Hindlimb muscle (tissue), 1 donor: ENCODE results near the gene NRGN. TPM values are rescaled to one million over a fixed set of nuclear protein-coding genes. Genes with fewer than 3 reads are reported as not detected.

ENCODE experiments used
- DNase-seq: peaks from one replicate; pipeline ENCODE4 v3.0.0-alpha.2; 2013
- polyA plus RNA-seq: library from polyadenylated mRNA; unstranded; fragments of 120-200 nt; gene quantifications from one replicate; pipeline ENCODE4 v1.2.1, GENCODE V29; 2013; ENCODE audit not compliant: insufficient read length

The NRGN gene
- polyA plus RNA-seq: 5.3 TPM

DNA sequence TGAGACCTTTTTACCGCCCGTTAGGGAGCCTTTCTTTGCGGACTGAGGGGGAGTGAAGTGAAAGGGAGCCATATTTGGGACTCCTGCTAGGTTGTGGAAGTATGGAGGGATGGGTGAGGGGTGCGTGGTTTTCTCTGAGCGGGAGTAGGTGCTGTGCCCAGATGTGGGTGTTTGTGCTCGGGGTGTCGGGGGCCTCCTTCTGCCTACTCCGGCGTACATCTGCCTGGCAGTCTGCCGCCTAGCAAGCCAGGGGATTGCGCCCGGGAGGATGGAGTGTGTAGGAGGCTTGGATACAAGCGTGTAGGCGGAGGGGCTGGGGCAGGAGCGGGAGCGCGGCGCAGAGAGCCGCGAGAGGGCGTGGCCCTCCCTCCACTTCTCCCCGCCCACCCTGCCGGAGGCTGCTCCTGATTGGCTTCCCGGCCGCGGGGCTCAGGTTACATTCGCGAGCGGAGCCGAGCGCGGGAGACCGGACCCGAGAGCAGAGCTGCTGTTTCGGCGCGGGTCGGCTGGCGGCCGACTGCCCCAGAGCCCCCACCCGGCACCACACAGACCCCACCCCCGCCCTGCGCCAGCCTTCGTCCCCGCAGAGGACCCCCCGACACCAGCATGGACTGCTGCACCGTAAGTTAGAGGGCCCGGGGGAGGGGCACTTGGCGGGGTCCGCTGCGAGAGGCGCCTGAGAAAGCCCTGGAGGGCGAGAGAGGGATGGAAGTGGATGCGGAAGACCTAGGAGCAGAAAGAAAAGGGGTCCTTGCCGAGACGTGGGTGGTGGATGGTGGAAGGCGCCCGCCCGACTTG is at the start of gene NRGN:
Gene NRGN (plus strand): TSS at position 464 of the 798 bp plus-strand sequence. CDS start 143 bp downstream, at position 607.
- peak; percentile 93 for DNase-seq

DNA sequence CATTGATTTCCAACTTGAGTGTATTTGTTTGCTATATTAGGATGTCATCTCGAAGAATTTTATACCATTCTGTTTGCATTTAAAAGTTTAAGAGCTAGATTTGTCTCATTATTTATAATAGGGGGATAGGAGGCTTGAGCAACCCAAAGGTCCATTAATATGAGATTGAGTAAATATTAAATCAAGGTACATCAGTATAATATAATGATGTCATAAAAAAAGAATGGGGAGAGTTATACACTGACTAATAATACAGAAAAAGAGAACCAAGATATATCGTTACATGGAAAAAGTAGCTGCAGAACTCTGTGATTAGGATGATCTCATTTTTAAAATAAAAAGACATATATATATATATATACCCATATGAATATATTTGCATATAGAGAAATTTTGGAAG is 46.6 kb upstream of the NRGN start:
- DNase-seq: no peak

DNA sequence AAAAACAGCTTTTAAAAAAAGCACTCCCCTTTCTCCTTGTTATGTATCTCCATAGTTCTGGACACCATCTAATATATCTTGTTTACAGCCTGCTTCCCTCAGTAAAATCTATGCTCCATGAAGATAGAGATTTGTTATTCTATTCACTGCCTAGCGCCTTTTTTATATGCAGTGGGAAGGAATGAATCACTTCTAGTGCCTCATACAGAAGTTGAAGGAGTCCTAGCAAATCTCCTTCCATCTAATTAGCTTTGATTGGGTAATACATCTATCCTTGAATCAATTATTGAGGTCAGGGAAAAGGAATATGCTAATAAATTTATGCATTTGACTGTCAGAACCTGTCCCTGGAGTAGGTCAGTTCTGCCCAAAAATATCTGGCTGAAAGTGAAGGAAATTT is 40.2 kb upstream of the NRGN start:
- no peak for DNase-seq

DNA sequence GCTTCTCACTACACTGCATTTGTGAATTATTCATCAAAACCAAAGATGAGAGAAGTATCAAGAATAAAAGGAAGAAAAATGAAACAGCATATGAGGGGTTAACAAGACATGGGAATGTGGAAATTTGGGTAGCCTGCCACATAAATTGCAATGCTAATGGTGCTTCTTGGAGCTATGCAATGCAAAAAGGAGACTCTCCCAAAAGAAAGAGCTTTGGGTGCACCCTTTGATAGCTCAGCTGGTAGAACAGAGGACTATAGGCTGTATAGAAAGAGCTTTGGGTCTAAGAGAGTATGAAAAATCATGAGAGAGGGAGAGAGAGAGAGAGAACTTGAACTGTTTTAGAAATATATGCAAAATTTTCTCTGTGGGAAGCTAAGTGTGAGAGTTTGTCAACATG is 39.7 kb upstream of the NRGN start:
- DNase-seq: no peak

DNA sequence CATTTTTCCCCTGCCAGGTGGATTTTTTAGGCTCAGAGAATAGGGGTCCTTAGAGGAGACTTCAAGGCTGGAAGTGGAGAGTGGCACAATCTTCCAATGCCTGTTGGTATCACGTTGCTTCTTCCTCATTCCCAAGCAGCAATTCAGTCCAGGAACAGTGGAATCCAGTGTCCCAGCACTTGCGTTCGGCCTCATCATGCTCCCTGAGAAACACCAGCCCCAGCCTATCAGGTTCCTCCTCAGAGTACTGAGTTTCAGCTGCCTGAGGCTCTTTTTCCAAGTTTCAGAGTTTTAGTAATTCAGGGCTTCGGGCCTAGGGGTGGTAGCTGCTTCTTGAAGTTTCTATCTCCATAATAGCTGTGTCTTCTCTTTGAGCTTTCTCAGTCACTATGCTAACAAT is 31.9 kb upstream of the NRGN start:
- DNase-seq: no peak

DNA sequence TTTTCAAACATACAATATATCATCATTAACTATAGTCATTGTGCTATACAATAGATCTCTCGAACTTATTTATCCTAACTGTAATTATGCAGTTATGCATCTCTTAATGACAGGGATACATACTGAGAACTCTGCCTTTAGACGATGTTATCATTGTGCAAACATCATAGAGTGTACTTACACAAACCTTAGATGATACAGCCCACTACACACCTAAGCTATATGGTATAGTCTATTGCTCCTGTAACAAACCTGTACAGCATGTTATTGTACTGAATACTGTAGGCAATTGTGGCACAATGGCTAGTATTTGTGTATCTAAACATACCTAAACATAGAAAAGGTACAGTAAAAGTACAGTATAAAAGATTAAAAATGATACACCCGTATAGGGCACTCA is 27.4 kb upstream of the NRGN start:
- DNase-seq: no peak

DNA sequence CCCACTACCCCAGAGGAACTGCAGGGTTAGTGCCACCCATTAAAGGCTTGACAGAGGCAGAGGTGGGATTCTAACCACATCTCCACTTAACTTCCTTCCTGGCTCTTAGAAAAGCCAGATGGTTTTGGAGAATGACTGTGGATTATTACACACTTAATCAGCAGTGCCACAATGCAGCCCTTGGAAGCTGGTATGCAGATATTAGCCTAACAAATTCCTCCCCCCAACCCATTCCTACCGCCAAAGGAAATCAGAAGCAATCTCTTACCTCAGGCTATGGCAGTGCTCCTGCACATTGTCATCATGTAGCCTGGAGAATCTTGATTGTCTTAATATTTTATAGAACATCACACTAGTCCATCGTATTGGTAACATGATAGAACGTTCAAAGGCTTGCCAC is 23.2 kb upstream of the NRGN start:
- DNase-seq: no peak

DNA sequence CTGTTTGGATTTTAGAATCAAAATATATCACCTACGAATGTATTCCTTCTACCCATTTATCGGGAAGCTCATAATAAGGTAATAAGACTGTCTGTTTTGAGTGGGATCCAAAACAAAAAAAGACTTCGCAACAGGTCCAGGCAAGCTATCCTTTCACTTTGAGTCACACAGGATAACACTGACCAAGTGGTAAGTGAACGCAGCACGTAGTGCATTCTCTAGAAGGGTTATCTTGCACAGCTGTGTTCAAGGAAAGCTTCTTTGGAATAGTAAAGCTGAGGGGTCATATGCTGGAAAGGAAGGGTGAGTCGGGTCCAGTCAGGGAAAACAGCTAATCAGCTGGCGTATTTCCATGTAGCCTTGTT is 22.3 kb upstream of the NRGN start:
- DNase-seq: no peak

DNA sequence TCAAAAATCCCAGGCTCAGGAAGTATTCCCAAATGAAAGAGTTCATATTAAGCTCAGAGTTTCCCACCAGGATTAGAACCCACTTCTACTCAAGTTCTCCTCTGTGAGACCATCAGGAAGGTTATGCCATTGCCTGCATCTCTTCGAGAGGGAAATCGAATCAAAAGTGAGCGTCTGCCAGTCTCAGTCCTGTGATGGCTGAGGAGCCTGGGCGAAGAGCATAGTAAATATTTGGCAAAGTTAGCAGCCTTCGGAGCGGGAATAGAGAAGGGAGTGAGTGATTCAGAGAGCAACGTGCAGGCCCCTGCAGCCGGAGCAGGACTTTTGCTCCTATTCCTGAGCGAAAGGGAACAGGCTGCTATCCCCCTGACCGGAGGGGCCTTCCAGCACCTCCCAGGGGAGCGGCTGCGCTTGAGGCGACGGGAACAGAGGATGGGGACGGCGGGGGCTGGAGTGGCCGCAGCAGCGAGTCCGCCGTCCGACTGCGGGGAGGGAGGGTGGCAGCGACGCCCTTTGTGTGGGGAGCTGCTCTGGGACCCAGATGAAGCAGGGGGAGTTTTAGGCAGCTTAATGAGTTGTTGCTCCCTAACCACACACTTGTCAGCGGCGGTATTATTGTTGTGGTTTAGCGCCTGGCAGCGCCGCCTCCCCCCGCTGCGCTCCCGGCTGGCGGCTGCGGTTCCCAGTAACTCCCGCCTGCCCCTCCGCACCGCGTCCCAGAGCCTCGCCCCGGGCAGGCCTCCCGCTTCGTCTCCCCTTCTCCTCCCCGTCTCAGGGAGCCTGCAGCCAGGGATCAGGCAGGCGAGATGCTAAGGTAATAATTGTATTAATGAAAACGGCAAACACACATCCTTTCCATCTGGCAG is 21.7 kb upstream of the NRGN start:
- peak; percentile 20 for DNase-seq

DNA sequence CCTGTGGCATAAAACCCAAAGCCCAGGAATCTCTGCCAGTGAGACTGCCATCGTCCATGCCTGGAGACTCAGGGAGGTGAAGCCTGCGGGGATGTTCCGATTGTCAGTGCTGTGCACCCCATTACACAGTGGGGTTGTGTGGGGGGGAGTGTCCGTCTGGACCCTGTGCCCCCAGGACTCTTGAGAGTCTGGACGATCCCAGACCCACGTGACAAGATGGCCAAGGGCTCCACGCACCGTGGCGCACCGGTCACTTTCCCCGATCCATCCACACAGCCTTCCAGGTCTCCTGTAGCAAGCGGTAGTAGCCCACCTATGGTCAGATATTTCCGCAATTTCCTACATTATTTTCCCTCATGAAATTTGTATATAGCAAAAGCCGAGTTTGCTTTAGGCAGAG is 20.9 kb upstream of the NRGN start:
- DNase-seq: no peak

DNA sequence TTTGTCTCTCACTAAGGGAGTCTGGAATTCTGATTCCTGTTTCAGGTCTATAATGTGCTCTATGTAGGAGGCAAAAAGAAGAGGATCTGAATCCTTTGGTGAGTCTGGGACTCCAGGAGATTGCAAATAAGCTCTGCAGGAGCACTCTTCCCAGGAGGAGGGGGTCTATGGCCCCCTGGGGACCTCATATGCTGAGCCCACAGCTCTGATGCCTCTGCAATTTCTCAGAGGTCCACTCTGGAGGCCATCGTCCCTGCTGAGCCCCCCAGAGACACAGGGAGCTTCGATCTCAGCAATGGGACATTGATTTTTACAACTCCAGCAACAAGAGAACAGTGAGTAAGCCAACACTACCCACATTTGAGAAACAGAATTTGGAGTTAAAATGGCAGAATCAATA is 20.2 kb upstream of the NRGN start:
- DNase-seq: no peak

DNA sequence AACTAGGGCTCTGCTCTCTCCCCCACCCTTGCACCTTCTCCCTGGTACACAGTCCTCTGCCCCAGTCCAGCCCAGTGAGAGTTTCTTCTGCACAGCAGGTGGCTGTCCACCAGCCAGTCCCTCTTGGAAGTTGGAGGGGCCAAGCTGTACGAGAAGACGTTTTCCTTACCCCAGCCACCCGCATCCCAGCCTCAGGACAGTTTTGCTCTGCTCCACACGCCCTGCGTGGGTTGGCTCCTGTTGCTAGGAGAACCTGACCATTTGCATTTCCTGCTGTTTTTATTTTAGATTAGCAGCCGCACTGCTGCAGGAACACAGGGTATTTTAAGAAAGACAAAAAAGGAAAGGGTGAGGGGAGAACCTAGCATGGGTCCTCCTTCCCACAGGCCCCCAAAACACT is 17.6 kb upstream of the NRGN start:
- DNase-seq: no peak

DNA sequence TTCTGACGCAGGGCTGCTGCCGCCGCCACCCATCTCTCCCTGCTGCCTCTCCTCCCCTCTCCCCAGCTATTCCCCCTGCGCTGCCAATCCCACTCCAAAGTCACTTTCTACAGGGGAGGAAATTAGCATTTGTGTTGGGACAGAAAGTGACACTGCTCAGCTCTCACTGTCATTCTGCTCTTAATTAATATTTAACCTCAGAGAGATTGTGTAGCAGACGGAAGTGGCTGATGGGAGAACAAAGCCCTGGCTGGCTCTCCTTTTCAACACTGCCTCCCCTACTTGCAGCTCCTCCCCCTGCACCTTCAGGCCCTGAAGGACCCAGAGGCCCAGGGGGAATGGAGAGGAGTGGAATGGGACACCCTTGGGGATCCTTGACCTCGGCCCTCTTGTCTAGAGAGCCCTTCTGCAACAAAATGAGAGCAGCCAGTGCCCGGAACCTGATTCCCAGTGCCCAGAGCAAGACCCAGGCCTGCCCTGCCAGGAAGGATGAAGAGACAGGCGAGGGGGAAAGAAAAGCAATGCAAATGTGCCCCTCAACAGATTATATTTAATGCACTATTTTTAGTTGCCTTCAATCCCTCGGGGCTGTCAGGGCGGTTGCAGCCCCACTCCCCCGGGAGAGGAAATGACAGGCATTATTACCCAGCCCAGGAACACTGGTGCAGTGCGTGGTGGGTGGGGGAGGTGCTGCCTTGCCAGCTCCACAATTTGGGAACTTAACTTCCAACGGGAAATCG is 14.6 kb upstream of the NRGN start:
- DNase-seq: no peak

DNA sequence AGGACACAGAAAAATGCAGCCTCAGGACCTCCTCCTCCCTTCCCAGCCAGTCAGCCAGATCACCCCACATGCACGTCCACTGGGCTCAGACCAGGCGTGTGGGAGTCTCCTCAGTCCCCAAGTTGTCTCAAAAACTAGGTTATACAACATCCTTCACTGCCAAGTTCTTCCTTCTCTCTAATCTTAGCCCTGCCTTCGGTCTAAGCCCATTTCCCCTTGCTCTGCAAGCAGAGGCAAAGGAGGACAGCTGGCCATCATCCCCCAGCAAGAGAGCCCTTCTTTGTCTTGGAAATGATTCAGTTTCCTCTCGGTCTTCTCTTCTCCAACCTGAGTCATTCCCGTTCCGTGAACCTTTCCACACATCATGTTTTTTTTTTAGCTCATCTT is 14.0 kb upstream of the NRGN start:
- no peak for DNase-seq

DNA sequence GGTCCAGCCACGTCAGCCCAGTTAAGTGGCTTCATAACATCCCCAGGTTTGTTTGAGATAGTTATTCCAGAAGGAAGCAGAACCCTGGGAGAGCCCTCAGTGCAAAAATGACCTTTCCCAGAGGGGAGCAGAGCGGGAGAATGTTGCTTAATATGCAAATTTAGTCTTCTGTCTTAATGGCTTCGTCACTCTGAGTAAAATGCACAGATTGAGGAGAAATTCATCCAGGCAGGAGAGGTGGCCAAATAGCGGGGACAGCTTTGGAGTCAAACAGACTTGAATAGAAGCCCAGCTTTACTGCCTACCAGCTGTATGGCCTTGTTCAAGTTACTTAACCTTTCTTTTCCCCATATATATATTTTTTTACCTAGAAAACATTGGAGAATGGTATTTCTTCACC is 12.3 kb upstream of the NRGN start:
- no peak for DNase-seq

DNA sequence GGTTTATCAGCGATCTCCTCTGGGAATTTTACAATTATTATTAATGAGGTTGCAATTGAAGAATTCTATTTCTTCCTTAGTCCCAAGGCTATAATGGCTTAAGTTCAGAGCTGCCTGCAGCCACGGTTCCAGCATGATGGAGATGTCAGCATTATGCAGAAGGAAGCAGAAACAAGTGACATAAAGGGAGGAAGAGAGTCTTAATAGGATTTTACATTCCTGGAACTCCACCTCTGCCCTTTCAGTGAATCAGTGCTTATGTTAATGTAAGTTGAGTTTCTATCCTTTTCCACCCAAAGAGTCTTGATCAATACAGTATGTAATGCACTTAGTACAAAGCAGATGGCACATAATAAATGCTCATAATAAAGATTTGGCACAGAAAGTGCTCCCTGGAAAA is 11.6 kb upstream of the NRGN start:
- no peak for DNase-seq

DNA sequence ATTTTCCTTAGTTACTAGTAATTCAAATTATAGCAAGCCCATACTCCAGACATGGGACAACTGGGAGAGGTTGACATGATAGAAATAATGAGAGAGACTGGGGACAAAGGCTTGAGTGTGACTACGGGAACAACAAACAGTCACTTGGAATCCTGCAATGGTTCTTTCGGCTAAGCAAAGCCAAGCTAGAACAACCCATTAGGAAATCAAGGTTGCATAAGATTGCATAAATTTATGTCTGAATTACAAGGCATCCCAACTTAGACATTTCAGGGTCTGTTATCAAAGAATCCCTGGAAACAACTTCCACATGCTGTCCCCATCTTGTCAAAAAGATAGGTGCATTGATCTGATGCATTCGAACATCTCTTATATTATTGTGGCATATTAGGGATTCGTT is 10.2 kb upstream of the NRGN start:
- DNase-seq: no peak

DNA sequence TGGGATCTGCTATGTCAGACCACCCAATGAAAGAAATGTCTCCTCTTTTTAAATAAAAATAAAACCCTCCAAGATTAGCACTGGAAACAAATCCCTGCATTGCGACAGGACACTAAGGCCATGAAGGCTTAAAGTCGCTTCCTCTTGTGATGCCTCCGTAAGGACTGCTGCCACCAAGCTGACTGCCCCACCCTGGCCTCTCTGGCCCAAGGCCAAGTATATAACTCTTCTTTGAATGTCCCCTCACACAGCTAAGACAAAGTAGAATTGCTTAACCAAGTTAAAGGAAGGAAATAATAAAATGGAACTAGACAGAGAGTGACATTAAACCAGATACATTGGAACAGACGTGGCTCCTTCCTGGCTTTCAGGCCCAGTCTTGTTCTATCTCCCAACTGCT is 7.5 kb upstream of the NRGN start:
- no peak for DNase-seq

DNA sequence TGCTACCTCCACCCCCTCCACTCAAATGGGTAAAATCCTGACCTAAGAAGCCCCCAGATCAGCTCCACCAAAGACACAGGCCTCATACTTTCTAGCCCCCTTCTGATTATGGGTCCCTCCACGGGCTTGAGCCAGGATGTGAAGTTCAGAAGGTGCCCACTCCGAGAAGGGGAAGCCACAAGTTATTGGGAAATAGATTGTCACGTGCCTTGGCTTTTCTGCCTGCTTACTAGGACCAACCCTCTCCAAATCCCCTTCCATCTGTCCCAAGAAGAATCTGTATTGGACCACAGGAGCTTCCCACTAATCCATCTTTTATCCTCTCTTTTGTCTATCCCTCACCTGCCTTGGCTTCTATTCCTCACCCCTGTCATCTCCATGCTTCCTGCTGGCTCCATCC is 3.0 kb upstream of the NRGN start:
- DNase-seq: no peak

DNA sequence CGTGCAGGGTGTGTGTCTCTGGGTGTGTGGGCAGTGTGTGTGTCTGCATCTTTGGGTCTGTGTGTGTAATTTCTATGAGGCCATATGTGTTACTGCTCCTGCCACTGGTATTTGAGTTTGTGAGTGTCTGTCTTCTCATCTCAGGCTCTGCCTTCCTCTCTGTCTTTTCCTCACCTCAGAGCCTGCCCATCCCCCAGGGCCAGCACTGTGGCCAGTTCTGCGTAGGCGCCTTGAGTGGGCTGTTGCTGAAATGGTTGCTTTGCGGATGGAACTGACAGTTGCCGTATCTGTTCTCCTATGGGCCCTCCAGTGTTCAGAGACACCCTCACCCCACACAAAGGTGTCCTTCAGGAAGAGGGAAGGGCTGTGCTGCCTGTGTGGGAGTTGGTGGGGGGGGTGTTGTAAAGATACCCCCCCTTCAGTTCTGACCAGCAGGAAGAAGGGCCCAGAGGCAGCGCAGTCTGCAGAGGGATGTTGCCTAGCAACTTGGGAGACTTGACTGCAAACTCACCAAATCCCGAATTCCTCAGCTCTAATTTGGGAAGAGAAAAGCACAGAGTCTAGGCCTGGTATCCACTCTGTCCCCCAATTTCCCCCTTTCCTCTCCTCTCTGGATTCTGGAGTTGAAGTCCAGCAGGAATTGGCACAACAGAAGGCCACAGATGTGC is 2.0 kb upstream of the NRGN start:
- no peak for DNase-seq

DNA sequence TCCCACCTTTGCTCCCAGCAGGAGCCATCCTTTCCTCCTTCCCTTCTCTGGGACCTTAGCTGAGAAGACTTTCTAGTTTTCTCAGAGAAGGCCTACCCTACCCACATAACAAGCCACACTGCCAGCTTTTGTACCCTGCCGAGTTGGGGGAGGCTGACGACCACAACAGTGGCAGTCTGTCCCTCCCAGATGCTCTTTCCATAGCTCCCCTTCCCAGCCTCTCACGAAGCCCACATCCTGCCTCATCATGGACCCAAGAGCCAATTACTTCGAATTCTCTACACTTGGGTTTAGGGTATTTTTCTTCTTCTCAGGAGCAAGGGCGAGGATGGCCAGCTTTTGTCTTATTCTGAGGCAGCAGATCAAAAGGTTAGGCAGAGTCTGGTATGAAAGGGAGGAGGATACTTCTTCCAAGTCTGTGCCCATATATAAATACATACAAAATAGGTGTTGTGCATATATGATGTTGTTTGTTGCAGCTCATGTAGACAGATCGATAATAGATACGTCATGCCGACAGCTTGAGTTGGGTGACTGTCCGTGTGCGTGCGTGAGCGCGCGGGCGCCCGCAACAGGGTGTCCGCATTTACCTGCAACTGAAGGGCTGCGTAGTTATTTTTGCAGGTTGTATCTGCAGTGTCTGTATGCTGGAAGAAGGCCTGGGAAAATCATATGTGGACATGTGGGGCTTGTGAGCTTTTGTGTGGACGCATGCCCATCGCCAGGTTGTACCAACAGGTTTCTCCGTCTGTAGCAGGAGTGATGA is 846 bp upstream of the NRGN start:
- DNase-seq: no peak

DNA sequence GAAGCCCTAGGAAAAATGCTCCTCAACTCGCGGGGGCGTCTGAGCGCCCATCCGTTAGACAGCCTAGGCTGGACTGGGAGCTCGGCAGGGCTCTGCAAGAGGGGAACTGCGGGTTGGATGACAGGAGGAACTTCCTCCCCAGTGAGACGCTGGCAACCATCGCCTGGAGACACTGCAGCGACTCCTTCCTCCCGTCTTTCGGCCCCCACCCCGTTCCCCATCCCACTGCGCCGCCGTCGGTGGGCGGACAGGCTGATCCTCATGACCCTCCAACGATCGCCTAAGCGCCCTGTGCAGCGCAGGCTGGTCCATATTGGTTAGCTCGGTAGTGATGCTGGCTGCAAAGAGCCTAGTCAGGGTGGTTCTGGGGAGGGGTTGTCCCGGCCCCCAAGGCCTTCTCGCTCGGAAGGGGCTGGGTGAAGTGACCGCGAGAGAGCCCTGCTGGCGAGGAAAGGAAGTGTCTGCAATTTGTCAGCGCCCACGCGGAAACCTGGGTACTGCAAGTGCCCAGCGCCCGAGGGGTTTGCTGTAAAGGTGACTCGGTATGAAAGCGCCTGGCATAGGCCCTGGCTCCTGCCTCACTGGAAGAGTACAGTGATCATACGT is 638 bp downstream of the NRGN start:
- no peak for DNase-seq
